ENCODE results near the gene MRRF. TPM values are rescaled to one million over a fixed set of nuclear protein-coding genes. Genes with fewer than 3 reads are reported as not detected.

Gene MRRF, protein sequence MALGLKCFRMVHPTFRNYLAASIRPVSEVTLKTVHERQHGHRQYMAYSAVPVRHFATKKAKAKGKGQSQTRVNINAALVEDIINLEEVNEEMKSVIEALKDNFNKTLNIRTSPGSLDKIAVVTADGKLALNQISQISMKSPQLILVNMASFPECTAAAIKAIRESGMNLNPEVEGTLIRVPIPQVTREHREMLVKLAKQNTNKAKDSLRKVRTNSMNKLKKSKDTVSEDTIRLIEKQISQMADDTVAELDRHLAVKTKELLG
- polyA plus RNA-seq (2013, experiment 1 of 2) = 34.4 TPM
- polyA plus RNA-seq (2013, experiment 2 of 2) = 34.5 TPM

- Histone ChIP-seq H3K79me1 (replicated peaks; ENCODE audit: low read length, poor library complexity, severe bottlenecking) (peaks cover 23% of the 10 kb centered on the region), H3K23ac (ENCODE audit: low read length in 2 of 2) (peak within 1 kb of the TSS in 1 of 2 experiments; percentile 96), H2BK12ac (ENCODE audit: low read length in 2 of 2) (no peak within 1 kb of the TSS), H3K27me3 (ENCODE audit: control insufficient read depth in 1 of 2, insufficient read depth in 1 of 2, low read length in 2 of 2) (no peaks in the 10 kb centered on the region), H3K4me2 (ENCODE audit: low read length, poor library complexity, severe bottlenecking) (peak within 1 kb of the TSS; percentile 80), H4K91ac (ENCODE audit: low read length) (peak within 1 kb of the TSS; percentile 91), H3K9me3 (ENCODE audit: control insufficient read depth, low read length) (no peaks in the 10 kb centered on the region), H2BK5ac (ENCODE audit: low read depth, low read length, poor library complexity, severe bottlenecking) (peak within 1 kb of the TSS; percentile 73), H3K14ac (ENCODE audit: low read length in 2 of 2) (peak within 1 kb of the TSS in 1 of 2 experiments; percentile 100), H3K36me3 (ENCODE audit: control insufficient read depth in 1 of 2, insufficient read depth in 2 of 2, low read depth in 1 of 2, low read length in 2 of 2) (peaks cover 9 to 19% of the 10 kb centered on the region in 2 experiments), H2AFZ (ENCODE audit: low read depth, low read length) (peak within 1 kb of the TSS; percentile 94), H2BK120ac (ENCODE audit: low read depth, low read length) (no peak within 1 kb of the TSS), H4K8ac (ENCODE audit: low read length) (peak within 1 kb of the TSS; percentile 86), H2BK15ac (ENCODE audit: low read depth, poor library complexity, severe bottlenecking) (peak within 1 kb of the TSS; percentile 77), H3K27ac (ENCODE audit: low read length, poor library complexity, severe bottlenecking) (peak within 1 kb of the TSS; percentile 80), H3K4ac (ENCODE audit: low read depth in 1 of 2, low read length in 2 of 2) (peak within 1 kb of the TSS; percentile 92 to 95), H3K4me3 (ENCODE audit: insufficient read depth in 1 of 2, low read depth in 1 of 2, low read length in 2 of 2) (peak within 1 kb of the TSS; percentile 88 to 95), H2AK5ac (ENCODE audit: low read length, severe bottlenecking) (no peak within 1 kb of the TSS), H3K4me1 (ENCODE audit: control insufficient read depth, insufficient read depth, low read depth, low read length) (no peaks in the 10 kb centered on the region), H3K18ac (ENCODE audit: low read depth in 1 of 2, low read length in 2 of 2) (peak within 1 kb of the TSS; percentile 94 to 100), H3K9ac (ENCODE audit: low read length) (peak within 1 kb of the TSS; percentile 95)
- under 1% methylated on average over 60 of the region's 60 CpGs for WGBS
- peak; percentile 95 for DNase-seq
Measured at GRCh38 chr9:122264360-122265148, at the start of gene MRRF, which contains the start of gene RBM18. MRRF (plus strand) TSS chr9:122264882; CDS start chr9:122270892, 6,010 bp downstream. RBM18 (minus strand) TSS chr9:122264840; CDS start chr9:122261492, 3,348 bp downstream.

GRCh38 chr9:122215663-122216062, 49.0 kb upstream of the MRRF start:
- Histone ChIP-seq H3K4me3 (ENCODE audit: insufficient read depth in 1 of 2, low read depth in 1 of 2, low read length in 2 of 2) (no peak overlapping the region), H2AFZ (ENCODE audit: low read depth, low read length) (no peak overlapping the region), H3K9ac (ENCODE audit: low read length) (no peak overlapping the region), H3K4ac (ENCODE audit: low read depth in 1 of 2, low read length in 2 of 2) (no peak overlapping the region), H3K27ac (ENCODE audit: low read length, poor library complexity, severe bottlenecking) (no peak overlapping the region), H3K18ac (ENCODE audit: low read depth in 1 of 2, low read length in 2 of 2) (no peak overlapping the region), H4K91ac (ENCODE audit: low read length) (no peak overlapping the region), H3K36me3 (ENCODE audit: control insufficient read depth in 1 of 2, insufficient read depth in 2 of 2, low read depth in 1 of 2, low read length in 2 of 2) (no peaks in the 10 kb centered on the region), H2BK5ac (ENCODE audit: low read depth, low read length, poor library complexity, severe bottlenecking) (no peak overlapping the region), H2BK120ac (ENCODE audit: low read depth, low read length) (no peak overlapping the region), H3K27me3 (ENCODE audit: control insufficient read depth in 1 of 2, insufficient read depth in 1 of 2, low read length in 2 of 2) (peaks cover 94 to 98% of the 10 kb centered on the region in 2 experiments), H3K79me1 (replicated peaks; ENCODE audit: low read length, poor library complexity, severe bottlenecking) (no peaks in the 10 kb centered on the region), H3K23ac (ENCODE audit: low read length in 2 of 2) (no peak overlapping the region), H4K8ac (ENCODE audit: low read length) (no peak overlapping the region), H2AK5ac (ENCODE audit: low read length, severe bottlenecking) (no peak overlapping the region), H2BK15ac (ENCODE audit: low read depth, poor library complexity, severe bottlenecking) (no peak overlapping the region), H3K4me2 (ENCODE audit: low read length, poor library complexity, severe bottlenecking) (no peak overlapping the region), H3K9me3 (ENCODE audit: control insufficient read depth, low read length) (no peaks in the 10 kb centered on the region), H3K4me1 (ENCODE audit: control insufficient read depth, insufficient read depth, low read depth, low read length) (peaks cover 30% of the 10 kb centered on the region), H2BK12ac (ENCODE audit: low read length in 2 of 2) (no peak overlapping the region), H3K14ac (ENCODE audit: low read length in 2 of 2) (no peak overlapping the region)
- 98% methylated on average over 1 of the region's 1 CpG for WGBS
- DNase-seq = no peak

DNA sequence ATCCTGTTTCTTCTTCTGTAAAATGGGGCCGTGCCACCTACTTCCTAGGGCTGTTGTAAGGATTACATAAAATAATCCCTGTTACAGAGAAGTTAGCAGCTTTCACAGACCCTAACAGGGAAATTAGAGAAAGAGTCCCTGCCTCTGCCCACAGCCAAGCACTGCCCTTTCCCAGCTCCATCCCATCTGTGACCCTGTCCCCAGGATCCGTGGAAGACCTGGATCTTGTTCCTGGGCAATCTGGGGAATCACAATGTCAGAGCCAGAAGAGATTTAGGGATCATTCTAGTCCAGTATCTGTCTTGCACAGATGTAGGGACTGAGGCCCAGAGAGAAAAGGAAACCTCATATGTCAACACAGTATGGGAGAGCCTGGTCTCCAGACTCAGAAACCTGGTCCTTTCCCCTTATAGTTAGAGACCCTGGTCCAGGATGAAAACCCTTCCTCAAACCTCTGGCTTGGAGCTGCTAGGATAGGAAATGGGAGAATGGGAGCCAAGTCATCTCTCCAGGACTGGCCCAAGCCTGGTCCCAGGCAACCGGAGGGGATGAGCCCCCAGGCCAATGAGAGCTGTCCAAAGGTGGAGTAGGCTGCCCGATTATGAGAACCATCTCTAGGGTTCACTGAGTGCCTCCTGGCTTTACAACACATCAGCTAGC, 48.4 kb upstream of the MRRF start:
- Histone ChIP-seq H2BK15ac (ENCODE audit: low read depth, poor library complexity, severe bottlenecking) (no peak overlapping the region), H3K36me3 (ENCODE audit: control insufficient read depth in 1 of 2, insufficient read depth in 2 of 2, low read depth in 1 of 2, low read length in 2 of 2) (no peaks in the 10 kb centered on the region)

More for the DNA sequence above, 48.4 kb upstream of the MRRF start:
- no peak overlapping the region for H3K18ac ChIP-seq (ENCODE audit: low read depth in 1 of 2, low read length in 2 of 2)
- 40% methylated on average over 4 of the region's 4 CpGs for WGBS
- no peaks in the 10 kb centered on the region for H3K79me1 ChIP-seq (replicated peaks; ENCODE audit: low read length, poor library complexity, severe bottlenecking)
- no peak overlapping the region for H3K4ac ChIP-seq (ENCODE audit: low read depth in 1 of 2, low read length in 2 of 2)
- H3K4me3 ChIP-seq (ENCODE audit: insufficient read depth in 1 of 2, low read depth in 1 of 2, low read length in 2 of 2) = no peak overlapping the region
- peaks cover 31% of the 10 kb centered on the region for H3K4me1 ChIP-seq (ENCODE audit: control insufficient read depth, insufficient read depth, low read depth, low read length)
- H3K27ac ChIP-seq (ENCODE audit: low read length, poor library complexity, severe bottlenecking) = no peak overlapping the region
- H2BK12ac ChIP-seq (ENCODE audit: low read length in 2 of 2) = no peak overlapping the region
- no peak overlapping the region for H4K8ac ChIP-seq (ENCODE audit: low read length)
- no peak overlapping the region for H2AFZ ChIP-seq (ENCODE audit: low read depth, low read length)
- no peak for DNase-seq
- H4K91ac ChIP-seq (ENCODE audit: low read length) = no peak overlapping the region
- no peak overlapping the region for H2BK120ac ChIP-seq (ENCODE audit: low read depth, low read length)
- H3K27me3 ChIP-seq (ENCODE audit: control insufficient read depth in 1 of 2, insufficient read depth in 1 of 2, low read length in 2 of 2) = peaks cover 94 to 98% of the 10 kb centered on the region in 2 experiments
- no peak overlapping the region for H3K9ac ChIP-seq (ENCODE audit: low read length)
- H2AK5ac ChIP-seq (ENCODE audit: low read length, severe bottlenecking) = no peak overlapping the region
- H3K9me3 ChIP-seq (ENCODE audit: control insufficient read depth, low read length) = no peaks in the 10 kb centered on the region
- H3K14ac ChIP-seq (ENCODE audit: low read length in 2 of 2) = no peak overlapping the region
- no peak overlapping the region for H3K23ac ChIP-seq (ENCODE audit: low read length in 2 of 2)
- H2BK5ac ChIP-seq (ENCODE audit: low read depth, low read length, poor library complexity, severe bottlenecking) = no peak overlapping the region
- no peak overlapping the region for H3K4me2 ChIP-seq (ENCODE audit: low read length, poor library complexity, severe bottlenecking)
